Loucy (cell line): Measurements from ENCODE around the gene DLX6.

Experiments
- H2AFZ ChIP-seq: fragments of 200-600 bp; sonication (generic); 2 replicates; pipeline ENCODE4 v1.6.0; 2016; ENCODE audit warnings: antibody characterized with exemption, mild to moderate bottlenecking, low read length, moderate library complexity
- H3F3A ChIP-seq: fragments of 200-600 bp; 2 replicates; pipeline ENCODE4 v1.6.0; 2016; ENCODE audit warnings: antibody characterized with exemption, low read depth, mild to moderate bottlenecking
- H3K27me3 ChIP-seq: fragments of 200-600 bp; sonication (generic); 2 replicates; pipeline ENCODE4 v1.6.1; 2014; ENCODE audit warnings: low read length, mild to moderate bottlenecking; ENCODE audit not compliant: insufficient read depth, poor library complexity, severe bottlenecking
- H3K36me3 ChIP-seq: fragments of 200-600 bp; sonication (generic); 2 replicates; pipeline ENCODE4 v1.6.1; 2016; ENCODE audit warnings: low read length; ENCODE audit not compliant: insufficient read depth
- H3K4me1 ChIP-seq: fragments of 200-600 bp; sonication (generic); 2 replicates; pipeline ENCODE4 v1.5.1; 2014; ENCODE audit warnings: low read length, mild to moderate bottlenecking; ENCODE audit not compliant: insufficient read depth, poor library complexity, severe bottlenecking
- H3K4me2 ChIP-seq: fragments of 200-600 bp; sonication (generic); 2 replicates; pipeline ENCODE4 v1.6.0; 2014; ENCODE audit warnings: antibody characterized with exemption, low read length, low read depth, mild to moderate bottlenecking; ENCODE audit not compliant: poor library complexity, severe bottlenecking
- H3K4me3 ChIP-seq: fragments of 200-600 bp; sonication (generic); 2 replicates; pipeline ENCODE4 v1.5.1; 2014; ENCODE audit warnings: low read length, mild to moderate bottlenecking, mixed read lengths; ENCODE audit not compliant: poor library complexity, severe bottlenecking
- H3K79me2 ChIP-seq: fragments of 200-600 bp; sonication (generic); 2 replicates; pipeline ENCODE4 v1.6.1; 2014; ENCODE audit warnings: low read length; ENCODE audit not compliant: insufficient read depth
- H3K9ac ChIP-seq: fragments of 200-600 bp; sonication (generic); 2 replicates; pipeline ENCODE4 v1.6.0; 2014; ENCODE audit warnings: mild to moderate bottlenecking, low read depth, low read length, moderate library complexity; ENCODE audit not compliant: poor library complexity, severe bottlenecking
- H3K9me2 ChIP-seq: fragments of 200-600 bp; sonication (generic); replicated peaks from 2 replicates; pipeline ENCODE4 v1.6.1; 2016; ENCODE audit warnings: low read depth, low read length, mixed read lengths
- H3K9me3 ChIP-seq: fragments of 200-600 bp; sonication (generic); 2 replicates; pipeline ENCODE4 v1.6.1; 2014; ENCODE audit warnings: mild to moderate bottlenecking, antibody characterized with exemption, low read length, low read depth; ENCODE audit not compliant: insufficient read depth
- H4K20me1 ChIP-seq: fragments of 200-600 bp; sonication (generic); 2 replicates; pipeline ENCODE4 v1.6.0; 2014; ENCODE audit warnings: antibody characterized with exemption, low read length, mild to moderate bottlenecking; ENCODE audit not compliant: insufficient read depth, poor library complexity, severe bottlenecking
- CTCF ChIP-seq: fragments of 200-600 bp; sonication (generic); conservative IDR thresholded peaks from 2 replicates; pipeline ENCODE4 v1.5.1; 2014; ENCODE audit warnings: mild to moderate bottlenecking, antibody characterized with exemption, low read length
- EZH2phosphoT487 ChIP-seq: fragments of 200-600 bp; IDR thresholded peaks from 2 replicates; pipeline ENCODE4 v1.6.1; 2018; ENCODE audit warnings: antibody characterized with exemption, mild to moderate bottlenecking, moderate library complexity, borderline replicate concordance

DLX6 gene

GRCh38 chr7:96989241-96989858, 16.0 kb upstream of the DLX6 start:
- Histone ChIP-seq H3K4me2 (no peak overlapping the region), H2AFZ (no peak overlapping the region), H3K4me1 (no peaks in the 10 kb centered on the region), H3K9me2 (no peaks in the 10 kb centered on the region), H3K9ac (no peak overlapping the region), H3K36me3 (no peaks in the 10 kb centered on the region), H4K20me1 (no peaks in the 10 kb centered on the region), H3F3A (no peaks in the 10 kb centered on the region), H3K79me2 (no peaks in the 10 kb centered on the region), H3K9me3 (no peaks in the 10 kb centered on the region), H3K27me3 (no peaks in the 10 kb centered on the region), H3K4me3 (no peak overlapping the region)
- TF ChIP-seq EZH2phosphoT487, result no peak

- no peak overlapping the region for H3K9ac ChIP-seq
- no peaks in the 10 kb centered on the region for H3K36me3 ChIP-seq
- no peaks in the 10 kb centered on the region for H3F3A ChIP-seq
- no peak overlapping the region for H3K4me3 ChIP-seq
- no peaks in the 10 kb centered on the region for H3K79me2 ChIP-seq
- TF ChIP-seq EZH2phosphoT487, result no peak
- no peak for TF ChIP-seq CTCF
- H3K4me2 ChIP-seq, result no peak overlapping the region
- no peaks in the 10 kb centered on the region for H3K4me1 ChIP-seq
- no peaks in the 10 kb centered on the region for H4K20me1 ChIP-seq
- H3K9me2 ChIP-seq, result no peaks in the 10 kb centered on the region
- H3K9me3 ChIP-seq, result no peaks in the 10 kb centered on the region
- H2AFZ ChIP-seq, result no peak overlapping the region
- no peaks in the 10 kb centered on the region for H3K27me3 ChIP-seq
Measured at GRCh38 chr7:96989859-96990317, 15.5 kb upstream of the DLX6 start.

- no peak overlapping the region for H3K4me3 ChIP-seq
- H3K9me3 ChIP-seq, result no peaks in the 10 kb centered on the region
- H3K4me1 ChIP-seq, result no peaks in the 10 kb centered on the region
- H3K79me2 ChIP-seq, result no peaks in the 10 kb centered on the region
- TF ChIP-seq CTCF (no peak), EZH2phosphoT487 (no peak)
- H2AFZ ChIP-seq, result no peak overlapping the region
- H4K20me1 ChIP-seq, result no peaks in the 10 kb centered on the region
- no peaks in the 10 kb centered on the region for H3F3A ChIP-seq
- no peak overlapping the region for H3K9ac ChIP-seq
- H3K4me2 ChIP-seq, result no peak overlapping the region
- no peaks in the 10 kb centered on the region for H3K36me3 ChIP-seq
- no peaks in the 10 kb centered on the region for H3K27me3 ChIP-seq
- no peaks in the 10 kb centered on the region for H3K9me2 ChIP-seq
Measured at GRCh38 chr7:96991546-96992191, 13.7 kb upstream of the DLX6 start.
